ENCODE measurements around the gene SGTB. TPM values are rescaled to one million over a fixed set of nuclear protein-coding genes. Genes with fewer than 3 reads are reported as not detected.

Gene SGTB
- total RNA-seq, 1 donor, result 16.4 TPM

GRCh38 chr5:65674749-65675148, 47.2 kb downstream of the SGTB start:
- no peak for TF ChIP-seq CTCF (IDR thresholded peaks at IDR 0.05; ENCODE audit: insufficient read depth, low read length)
- no peak overlapping the region for H3K4me3 ChIP-seq (ENCODE audit: low read depth, low read length)
- DNase-seq (ENCODE audit: low read depth), result peak; percentile 62

DNA sequence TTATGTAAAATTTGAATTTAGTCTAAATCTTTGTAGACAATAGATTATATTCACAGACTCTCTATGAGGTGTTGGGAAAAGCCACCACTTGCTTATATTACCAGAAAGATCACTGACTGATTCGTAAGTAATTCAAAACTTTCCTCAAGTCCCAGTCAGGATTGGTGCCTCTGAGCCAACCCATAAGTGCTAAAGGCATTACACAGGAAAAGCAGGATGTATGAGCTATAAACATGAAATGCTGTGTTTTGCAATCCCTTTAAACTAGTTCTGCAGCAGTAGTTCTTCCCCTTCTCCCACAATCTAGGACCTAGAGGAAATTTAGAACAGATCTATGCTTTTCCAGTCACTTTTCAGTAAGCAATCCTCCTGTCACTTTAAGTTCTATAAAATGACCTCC, 49.1 kb downstream of the SGTB start:
- no peak overlapping the region for H3K4me3 ChIP-seq (ENCODE audit: low read depth, low read length)
- TF ChIP-seq CTCF (IDR thresholded peaks at IDR 0.05; ENCODE audit: insufficient read depth, low read length), result no peak
- DNase-seq (ENCODE audit: low read depth), result peak; percentile 49

DNA sequence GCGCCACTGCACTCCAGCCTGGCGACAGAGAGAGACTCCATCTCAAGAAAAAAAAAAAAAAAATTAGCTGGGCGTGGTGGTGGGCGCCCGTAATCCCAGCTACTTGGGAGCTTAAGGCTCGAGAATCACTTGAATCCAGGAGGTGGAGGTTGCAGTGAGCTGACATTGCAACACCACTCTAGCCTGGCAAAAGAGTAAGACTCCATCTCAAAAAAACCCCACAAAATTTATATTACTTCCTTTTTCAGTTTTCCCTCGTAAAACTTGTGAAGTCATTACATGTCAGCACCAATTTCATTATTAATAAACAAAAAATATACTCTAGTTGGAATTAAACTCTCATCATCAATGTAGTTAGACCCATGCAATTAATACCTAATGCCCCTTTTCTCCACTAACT, 53.2 kb downstream of the SGTB start:
- no peak for DNase-seq (ENCODE audit: low read depth)
- H3K4me3 ChIP-seq (ENCODE audit: low read depth, low read length), result no peak overlapping the region
- TF ChIP-seq CTCF (IDR thresholded peaks at IDR 0.05; ENCODE audit: insufficient read depth, low read length), result no peak

GRCh38 chr5:65663804-65664521, 57.9 kb downstream of the SGTB start:
- TF ChIP-seq CTCF (IDR thresholded peaks at IDR 0.05; ENCODE audit: insufficient read depth, low read length), result peak; percentile 62
- H3K4me3 ChIP-seq (ENCODE audit: low read depth, low read length), result no peak overlapping the region
- DNase-seq (ENCODE audit: low read depth), result peak; percentile 33

GRCh38 chr5:65654713-65655112, 67.2 kb downstream of the SGTB start:
- no peak for TF ChIP-seq CTCF (IDR thresholded peaks at IDR 0.05; ENCODE audit: insufficient read depth, low read length)
- DNase-seq (ENCODE audit: low read depth), result no peak
- H3K4me3 ChIP-seq (ENCODE audit: low read depth, low read length), result no peak overlapping the region

GRCh38 chr5:65651144-65651543, 70.8 kb downstream of the SGTB start:
- no peak for TF ChIP-seq CTCF (IDR thresholded peaks at IDR 0.05; ENCODE audit: insufficient read depth, low read length)
- no peak for DNase-seq (ENCODE audit: low read depth)

GRCh38 chr5:65647941-65648340, 74.0 kb downstream of the SGTB start:
- TF ChIP-seq CTCF (IDR thresholded peaks at IDR 0.05; ENCODE audit: insufficient read depth, low read length), result no peak
- no peak for DNase-seq (ENCODE audit: low read depth)

More at GRCh38 chr5:65651144-65651543, 70.8 kb downstream of the SGTB start:
- H3K4me3 ChIP-seq (ENCODE audit: low read depth, low read length), result no peak overlapping the region

More at GRCh38 chr5:65647941-65648340, 74.0 kb downstream of the SGTB start:
- no peak overlapping the region for H3K4me3 ChIP-seq (ENCODE audit: low read depth, low read length)
